ENCODE results near the gene ZKSCAN2.

The ZKSCAN2 gene

DNA sequence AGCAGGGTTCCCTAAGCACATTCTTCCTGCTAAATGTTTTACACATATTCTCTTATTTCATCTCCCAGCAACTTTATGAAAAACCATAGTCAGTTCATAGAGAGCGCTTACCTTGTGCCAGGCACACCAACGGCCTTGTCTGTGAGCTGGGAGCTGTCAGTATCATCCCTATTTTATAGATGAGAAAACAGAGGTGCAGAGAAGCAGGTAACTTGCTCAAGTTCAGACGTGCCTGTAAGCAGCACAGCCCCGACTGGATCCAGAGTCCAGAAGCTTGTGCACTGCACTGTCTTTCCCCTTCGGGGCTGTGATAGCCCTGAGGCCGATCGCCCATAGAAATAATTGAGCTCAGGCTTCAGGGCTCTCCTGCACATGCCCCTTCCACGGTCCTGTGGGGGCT, 34.7 kb downstream of the ZKSCAN2 start:
- DNase-seq, result no peak

DNA sequence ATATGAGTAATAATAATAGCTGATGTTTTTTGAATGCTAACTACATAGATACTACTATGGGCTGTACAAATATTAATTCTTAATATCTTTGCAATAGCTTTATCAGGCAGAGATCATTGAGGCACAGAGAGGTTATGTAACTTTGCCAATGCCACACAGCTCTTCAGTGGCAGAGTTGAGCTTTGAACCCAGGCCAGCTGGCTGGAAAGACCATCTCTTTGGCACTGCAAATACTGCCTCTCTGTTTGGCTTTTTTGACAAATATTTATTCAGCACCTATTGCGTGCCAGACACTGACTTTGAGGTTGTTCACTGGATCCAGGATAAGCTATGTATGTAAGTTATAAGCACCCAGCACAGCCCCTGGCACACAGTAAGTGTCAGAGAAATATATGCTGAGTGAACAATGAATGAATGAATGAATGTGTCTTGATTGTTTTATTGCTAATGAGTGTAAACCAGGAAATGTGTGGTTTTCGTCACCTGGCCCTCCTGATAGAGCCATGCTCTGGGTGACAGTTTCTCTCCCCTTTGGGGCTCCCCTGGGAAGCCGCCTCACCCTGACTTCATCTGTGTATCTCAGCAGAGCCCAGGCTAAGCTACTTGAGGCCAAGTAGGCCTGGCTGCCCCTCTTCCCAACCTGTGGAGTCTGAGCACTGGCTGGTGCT, 38.4 kb downstream of the ZKSCAN2 start:
- DNase-seq, result no peak

DNA sequence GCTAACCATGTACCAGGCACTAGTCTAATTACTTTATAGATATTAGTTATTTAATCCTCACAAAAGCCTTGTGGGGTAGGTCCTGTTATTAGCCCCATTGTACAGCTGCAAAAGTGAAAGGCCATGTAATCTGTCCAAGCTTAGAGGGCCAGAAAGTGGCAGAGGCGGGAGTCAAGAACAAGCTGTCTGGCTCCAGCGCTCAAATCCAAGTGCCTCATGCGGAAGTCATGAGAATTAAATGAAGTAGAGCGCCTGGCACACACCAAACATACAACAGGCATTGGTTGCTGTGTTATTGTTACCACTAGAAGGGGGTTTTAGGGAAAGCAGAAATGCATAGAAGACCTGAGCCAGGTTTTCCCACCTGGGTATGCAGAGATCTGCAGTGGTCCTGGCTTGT, 39.7 kb downstream of the ZKSCAN2 start:
- DNase-seq, result no peak

DNA sequence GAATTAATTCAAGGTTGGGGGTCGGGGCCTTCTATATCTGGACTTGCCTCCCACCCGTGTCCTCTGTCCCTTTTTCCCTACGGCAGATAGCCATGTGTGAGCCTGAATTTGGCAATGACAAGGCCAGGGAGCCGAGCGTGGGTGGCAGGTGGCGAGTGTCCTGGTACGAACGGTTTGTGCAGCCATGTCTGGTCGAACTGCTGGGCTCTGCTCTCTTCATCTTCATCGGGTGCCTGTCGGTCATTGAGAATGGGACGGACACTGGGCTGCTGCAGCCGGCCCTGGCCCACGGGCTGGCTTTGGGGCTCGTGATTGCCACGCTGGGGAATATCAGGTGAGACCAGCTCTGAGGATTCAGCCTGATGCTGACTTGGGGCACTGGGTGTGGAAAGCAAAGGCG, 40.5 kb downstream of the ZKSCAN2 start:
- no peak for DNase-seq

DNA sequence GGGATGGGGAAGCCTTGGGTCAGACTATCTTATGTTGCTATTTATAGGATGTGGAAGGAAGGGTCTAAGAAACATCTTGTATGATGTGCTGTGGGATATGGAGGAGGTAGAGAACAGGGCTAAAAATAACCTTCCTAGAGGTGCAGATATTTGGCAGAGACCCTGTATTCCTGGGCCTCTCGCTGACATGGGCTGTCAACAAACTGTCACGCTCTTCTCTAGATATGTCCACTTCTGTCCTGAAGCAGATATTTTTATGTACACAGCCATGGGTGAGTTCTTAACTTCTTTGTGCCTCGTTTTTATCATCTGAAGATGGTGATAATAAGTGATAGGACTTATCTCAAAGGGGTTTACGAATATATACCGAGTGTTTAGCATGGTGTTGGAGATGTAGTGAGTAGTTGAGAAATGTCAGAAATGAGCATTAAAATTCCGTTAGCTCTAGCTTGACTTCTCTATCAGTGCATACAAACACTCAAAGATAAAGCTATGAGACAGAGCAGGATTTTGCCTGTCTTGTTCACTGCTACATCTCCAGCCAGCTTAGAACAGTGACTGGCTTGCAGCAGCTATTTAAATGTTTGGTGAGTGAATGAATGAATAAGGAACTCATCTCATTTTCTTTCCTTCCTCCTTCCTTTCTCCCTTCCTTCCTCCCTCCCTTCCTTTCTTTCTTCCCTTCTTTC, 43.8 kb downstream of the ZKSCAN2 start:
- DNase-seq, result no peak

DNA sequence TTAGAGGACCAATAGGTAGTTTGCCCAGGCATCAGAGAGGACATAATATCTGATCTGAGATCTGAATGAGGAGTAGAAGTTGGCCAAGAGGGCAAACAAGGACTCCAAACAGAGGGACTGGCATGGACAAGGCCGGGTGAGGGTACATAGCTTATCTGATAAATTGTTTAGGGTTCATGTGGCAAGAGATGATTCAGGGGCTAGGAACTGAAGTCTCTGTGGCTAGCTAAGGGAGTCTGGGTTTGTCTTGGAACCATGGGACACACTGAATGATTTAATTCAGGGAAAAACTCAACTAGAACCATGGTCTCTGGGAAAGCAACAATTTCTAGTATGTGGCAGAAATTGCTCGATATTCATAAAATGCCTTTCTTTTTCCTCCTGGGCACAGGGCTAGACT, 45.0 kb downstream of the ZKSCAN2 start:
- DNase-seq, result no peak

DNA sequence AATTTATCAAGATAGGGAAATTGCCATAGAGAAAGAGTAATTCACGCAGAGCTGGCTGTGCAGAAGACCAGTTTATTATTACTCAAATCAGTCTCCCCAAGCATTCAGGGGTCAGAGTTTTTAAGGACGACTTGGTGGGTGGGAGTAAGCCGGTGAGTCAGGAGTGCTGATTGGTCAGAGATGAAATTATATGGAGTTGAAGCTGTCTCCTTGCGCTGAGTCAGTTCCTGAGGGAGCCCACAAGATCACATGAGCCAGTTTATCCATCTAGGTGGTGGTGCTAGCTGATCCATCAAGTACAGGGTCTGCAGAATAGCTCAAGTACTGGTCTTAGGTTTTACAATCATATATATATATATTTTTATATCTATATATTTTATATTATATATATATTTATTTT, 46.9 kb downstream of the ZKSCAN2 start:
- DNase-seq, result no peak

DNA sequence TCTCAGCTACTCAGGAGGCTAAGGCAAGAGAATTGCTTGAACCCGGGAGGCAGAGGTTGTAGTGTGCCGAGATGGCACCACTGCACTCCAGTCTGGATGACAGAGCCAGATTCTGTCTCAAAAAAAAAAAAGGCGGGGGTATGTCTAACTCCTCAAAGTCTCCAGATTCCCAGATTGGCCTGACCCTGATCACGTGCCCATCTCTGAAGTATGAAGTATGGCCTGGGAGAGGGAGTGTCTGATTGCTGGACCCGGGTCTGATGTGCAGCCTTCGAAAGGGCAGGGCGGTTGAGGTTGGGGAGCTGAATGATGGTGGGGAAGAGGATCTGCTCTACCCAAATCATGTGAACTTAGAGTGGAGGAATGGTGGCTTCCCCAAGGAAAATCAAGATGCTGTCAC, 58.2 kb downstream of the ZKSCAN2 start:
- DNase-seq, result no peak

DNA sequence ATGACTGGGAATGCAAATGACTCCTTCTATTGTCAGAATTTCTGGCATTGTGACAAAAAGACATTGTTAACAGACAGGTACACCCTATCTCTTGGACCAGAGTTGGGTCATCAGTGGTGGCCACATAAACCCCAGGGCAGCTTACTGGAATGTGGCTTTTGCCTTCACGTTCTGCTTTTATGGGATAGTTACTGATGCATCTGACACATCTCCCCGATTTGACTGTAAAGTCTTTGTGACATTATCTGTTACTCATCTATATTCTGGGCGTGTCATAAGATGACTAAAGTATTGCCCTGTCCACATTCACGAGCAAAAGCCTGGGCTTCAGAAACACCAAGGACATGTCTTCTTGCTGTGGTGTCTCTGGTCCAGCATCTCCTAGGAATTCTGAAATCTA, 59.6 kb downstream of the ZKSCAN2 start:
- DNase-seq, result no peak

DNA sequence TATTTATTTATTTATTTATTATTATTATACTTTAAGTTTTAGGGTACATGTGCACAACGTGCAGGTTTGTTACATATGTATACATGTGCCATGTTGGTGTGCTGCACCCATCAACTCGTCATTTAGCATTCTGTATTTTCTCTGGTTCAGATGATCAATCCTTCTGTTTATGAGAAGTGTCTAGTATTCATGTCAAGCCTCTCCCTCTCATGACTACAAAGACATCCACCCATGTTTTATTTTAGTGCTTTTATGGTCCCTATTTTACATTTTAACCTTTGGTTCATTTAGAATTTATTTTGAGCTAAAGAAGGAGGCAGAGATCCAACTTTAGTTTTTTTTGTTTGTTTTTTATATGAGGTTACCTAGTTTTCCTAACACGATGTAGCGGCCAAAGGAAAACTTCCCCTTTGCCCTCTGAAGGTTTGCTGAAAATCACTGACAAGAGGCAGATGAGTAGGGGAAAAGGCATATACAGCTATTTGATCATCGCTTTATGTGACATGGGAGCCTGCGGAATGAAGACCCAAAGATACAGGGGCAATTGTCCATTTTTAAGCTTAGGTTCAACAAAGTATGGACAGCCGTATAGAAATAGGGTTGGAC, 63.3 kb downstream of the ZKSCAN2 start:
- no peak for DNase-seq

DNA sequence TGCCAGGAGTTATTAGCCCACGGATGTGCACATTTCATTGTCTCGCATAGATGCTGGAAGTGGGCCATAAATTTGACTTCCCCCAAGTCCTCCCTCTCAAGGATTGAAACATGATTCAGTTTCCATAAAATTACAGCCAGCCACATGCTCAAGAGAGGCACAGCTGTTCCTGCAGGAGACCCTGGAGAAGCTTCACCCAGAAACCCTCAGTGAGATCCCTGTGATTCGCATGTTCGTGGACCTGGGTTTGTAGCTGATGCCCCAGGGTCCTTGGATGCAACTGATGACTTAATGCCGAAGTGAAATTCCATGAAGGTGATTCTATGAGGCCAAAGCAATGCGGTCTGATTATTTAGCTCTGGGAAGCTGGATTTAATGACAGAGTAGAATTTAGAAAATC, 65.5 kb downstream of the ZKSCAN2 start:
- no peak for DNase-seq

DNA sequence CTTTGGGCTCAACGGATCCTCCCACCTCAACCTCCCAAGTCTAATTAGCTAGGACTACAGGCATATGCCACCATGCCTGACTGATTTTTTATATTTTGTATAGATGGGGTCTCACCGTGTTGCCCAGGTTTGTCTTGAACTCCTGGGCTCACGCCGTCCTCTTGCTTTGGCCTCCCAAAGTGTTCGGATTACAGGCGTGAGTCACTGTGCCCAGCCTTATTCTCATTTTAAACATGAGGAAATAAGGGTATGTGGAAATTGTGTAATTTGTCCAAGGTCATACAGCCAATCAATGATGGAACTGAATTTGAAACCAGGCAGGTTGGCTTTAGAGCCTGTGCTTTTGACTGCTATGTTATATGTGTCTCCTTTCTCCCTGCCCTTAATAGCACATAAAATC, 68.3 kb downstream of the ZKSCAN2 start:
- DNase-seq, result no peak

DNA sequence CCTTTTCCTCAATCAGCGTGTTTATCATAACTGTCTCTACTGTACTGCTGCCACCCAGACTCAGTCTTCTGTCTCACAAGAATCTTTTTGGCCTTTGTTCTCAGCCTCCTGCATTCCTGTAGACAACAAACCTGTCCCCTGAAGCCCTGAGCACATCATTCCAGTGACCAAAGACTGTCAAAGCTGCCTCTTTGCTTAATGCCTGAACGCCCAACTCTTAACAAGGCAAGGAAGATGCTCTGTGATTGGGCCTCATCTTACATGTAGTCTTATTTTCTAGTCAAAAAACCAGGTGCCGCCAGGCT, 70.2 kb downstream of the ZKSCAN2 start:
- no peak for DNase-seq
